HG02840 (cell line): Measurements from ENCODE around the gene FARP1.

ENCODE experiments used
- ATAC-seq: cut with Tn5 transposase; IDR thresholded peaks from one replicate; pipeline ENCODE4 v1.9.1; 2021; ENCODE audit warnings: mild to moderate bottlenecking, moderate library complexity, moderate number of reproducible peaks; ENCODE audit not compliant: unreplicated experiment, low FRiP score

Gene FARP1

DNA sequence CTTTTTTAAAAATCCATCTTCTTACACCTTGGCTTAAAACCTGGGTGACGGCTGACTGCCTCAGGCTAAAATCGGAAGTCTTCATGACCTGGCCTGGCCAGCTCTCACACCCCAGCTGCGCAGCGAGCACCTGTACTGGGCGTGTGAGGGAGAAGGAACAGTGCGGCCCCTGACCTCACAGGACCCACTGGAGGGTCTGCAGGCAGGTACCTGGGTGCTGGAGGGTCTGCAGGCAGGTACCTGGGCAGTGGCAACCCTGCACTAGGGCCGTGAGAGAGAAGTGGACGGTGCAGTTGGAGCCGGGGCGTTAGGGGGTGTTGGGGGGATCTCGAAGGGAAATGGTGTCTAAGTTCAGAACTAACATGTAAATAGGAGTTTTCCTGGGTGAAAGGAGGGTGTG is 289.7 kb downstream of the FARP1 start:
- no peak for ATAC-seq

DNA sequence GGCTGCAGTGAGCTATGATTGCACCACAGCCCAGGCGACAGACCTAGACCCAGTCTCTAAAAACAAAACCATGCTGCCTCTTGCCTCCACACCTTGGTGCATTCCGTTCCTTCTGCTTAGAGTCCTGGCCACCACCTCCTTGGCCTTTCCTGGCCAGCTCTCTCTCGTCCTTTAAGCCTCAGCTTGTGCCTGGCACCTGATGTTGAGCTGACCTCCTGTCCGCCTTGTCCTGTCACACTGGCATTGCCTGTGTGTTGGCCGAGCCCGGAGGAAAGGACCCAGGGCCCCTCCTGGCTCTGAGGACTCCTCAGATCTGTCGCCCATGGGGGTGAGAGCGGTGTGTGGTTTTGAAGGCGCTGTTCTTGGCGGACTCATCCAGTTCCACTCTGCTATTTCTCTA is 290.8 kb downstream of the FARP1 start:
- no peak for ATAC-seq

DNA sequence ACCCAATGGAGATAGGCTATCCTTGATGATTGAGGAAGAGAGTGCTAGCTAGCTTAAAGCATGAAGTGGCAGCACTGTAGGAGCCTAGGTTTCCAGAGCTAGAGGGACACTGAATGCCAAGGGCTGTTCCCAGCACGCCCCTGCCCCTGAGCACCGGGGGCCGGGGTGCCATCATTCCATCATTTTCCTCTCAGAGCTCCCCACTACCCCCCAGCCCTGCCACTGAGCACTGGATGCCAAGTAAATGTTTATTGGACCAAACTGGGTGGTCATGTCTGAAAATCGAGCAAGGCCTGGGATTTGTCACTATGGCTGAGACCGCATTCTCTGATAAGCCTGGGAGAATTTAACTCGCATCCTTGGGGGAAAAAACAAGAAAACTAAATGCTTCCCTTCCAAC is 291.2 kb downstream of the FARP1 start:
- ATAC-seq, result no peak

DNA sequence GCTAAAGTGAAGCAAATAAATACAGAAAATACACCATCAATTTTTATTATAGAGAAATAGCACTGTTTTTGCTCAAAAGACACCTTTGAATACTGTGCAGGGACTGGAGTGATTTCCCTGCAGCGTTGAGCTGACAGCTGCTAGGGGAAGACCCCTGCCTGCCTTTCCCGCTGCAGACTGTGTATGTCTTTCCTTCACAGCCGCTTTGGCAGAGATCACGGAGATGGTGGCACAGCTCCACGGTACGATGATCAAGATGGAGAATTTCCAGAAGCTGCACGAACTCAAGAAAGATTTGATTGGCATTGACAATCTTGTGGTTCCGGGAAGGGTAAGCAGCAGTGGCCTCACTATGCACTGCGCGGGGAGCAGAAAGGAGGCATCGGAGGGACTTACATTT is 292.5 kb downstream of the FARP1 start:
- ATAC-seq, result no peak

DNA sequence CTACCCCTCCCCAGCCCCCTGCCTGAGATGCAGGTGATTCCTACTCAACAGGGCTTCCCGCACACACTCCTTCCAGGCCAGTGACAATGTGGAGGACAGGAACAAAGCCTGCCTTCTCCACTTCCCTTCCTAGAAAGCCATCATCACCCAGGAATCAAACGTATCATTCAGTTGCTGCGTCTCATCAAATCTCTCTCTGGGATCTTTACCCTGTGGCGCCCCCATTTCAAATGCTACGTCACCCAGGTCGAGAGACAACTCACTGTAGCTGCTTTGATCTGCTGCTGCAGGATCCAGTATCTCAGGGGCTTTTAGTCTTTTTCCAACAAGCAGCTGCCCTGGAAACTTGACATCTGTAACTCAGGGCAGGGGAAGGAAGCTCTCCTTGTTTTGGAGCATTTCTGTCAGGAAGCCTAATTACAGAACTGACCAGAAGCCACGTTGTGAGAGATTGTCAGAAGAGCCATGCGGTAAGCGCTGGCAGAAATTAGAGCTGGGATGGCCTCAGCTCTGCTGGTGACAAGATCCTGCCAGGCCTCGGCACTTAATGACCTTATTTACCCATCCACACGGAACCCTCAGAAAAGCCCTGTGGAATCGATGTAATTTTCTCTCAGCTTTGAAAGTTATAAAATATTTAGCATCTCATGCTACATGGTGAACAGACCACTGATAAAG is 293.5 kb downstream of the FARP1 start:
- no peak for ATAC-seq

DNA sequence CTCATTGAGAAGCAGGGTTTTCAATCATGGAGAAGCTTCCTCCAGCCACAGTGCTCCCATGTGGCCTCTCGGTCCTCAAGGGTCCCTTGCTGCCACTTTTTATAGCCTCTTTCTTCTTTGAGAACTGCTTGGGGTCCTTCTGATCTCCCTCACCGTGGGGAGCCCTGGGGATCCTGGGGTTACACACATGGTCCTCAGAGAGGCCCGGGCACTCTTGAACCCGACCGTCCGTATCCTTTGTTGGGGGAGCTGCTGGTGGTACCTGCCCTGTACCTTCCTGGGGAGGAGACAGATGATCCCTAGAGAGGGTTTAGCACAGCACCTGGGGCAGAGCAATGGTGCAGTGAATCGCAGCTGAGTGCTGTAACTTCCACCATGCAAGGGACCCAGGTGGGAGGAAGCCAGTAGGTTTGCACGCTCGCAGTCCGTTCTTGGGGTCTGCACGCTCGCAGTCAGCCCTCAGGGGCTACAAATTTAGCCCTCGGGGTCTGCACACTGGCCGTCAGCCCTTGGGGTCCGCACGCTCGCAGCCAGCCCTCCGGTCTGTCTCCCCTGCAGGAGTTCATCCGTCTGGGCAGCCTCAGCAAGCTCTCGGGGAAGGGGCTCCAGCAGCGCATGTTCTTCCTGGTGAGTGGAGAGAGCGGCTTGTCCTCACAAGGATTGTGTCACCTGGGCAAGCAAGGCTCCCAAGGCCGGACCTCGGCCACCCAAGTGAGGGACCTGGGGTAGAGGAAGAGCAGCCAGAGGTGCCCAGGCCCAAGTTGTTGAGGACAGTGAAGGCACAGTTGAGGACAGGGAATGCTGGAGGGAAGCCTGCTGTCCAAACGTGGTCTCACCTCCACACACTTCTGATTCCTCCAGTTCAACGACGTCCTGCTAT is 295.6 kb downstream of the FARP1 start:
- ATAC-seq, result no peak

DNA sequence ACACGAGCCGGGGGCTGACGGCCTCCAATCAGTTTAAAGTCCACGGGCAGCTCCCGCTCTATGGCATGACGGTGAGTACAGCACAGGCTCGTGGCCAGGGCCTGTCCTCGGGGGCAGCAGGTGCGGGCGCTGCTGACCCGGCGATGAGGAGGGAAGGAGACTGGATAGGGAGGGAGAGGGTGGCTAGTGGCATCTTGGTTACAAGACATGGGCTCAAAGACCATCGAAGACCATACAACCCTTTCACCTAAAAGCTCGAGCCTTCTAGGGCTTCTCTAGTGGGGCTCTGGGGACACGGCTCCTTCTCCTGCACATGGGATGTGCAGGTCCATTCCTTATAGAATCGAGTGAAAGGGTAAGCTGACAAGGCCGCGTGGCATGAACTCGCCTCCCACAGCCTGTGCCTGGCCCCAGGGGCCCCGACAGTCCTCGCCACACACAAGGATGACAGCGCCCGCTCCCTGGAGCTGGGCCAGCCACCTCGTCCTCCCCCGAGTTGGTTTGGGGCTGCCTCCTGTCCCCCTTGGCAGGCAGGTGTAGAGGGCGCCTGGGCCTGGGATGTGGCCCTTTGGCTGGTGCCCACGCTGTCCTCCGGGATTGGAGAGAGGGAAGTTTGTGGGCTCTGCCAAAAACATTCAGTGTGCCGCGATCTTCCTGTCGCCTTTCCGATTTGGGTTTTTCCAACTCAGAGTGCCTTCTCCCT is 296.4 kb downstream of the FARP1 start:
- ATAC-seq, result no peak

DNA sequence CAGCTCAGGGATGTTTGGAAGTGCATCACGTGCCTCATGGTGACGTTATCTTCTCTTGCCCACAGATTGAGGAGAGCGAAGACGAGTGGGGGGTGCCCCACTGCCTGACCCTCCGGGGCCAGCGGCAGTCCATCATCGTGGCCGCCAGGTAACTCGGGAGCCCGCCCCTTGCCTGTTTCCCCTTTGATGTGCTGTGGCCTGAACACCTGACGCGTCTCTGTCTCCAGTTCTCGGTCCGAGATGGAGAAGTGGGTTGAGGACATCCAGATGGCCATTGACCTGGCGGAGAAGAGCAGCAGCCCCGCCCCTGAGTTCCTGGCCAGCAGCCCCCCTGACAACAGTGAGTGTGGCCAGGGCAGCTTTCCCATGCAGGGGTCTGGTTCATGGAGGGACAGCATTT is 297.0 kb downstream of the FARP1 start:
- no peak for ATAC-seq

DNA sequence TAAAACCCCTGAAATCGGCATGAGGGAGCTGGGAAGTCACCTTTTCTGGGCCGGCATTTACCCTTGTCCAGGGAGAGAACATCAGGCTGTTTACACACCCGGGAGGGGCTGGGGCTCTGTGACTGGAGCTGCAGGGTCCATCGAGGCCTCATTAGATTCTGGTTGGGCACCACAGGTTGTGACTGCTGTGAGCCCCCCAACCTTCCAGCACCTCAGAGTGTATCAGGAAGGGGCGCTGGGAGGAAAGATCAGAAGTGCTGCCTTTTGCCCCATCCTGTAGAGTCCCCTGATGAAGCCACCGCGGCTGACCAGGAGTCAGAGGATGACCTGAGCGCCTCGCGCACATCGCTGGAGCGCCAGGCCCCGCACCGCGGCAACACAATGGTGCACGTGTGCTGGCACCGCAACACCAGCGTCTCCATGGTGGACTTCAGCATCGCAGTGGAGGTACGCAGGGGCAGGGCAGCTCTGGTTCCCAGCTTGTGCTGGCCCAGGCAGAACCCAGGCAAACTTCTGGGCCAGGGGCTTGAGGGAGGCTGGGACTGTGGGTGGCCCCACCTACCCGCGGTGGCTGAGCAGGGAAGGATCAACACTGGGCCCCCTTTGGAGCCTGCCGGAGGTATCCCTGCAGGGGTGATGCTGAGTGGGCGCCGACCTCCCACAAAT is 297.6 kb downstream of the FARP1 start:
- no peak for ATAC-seq

DNA sequence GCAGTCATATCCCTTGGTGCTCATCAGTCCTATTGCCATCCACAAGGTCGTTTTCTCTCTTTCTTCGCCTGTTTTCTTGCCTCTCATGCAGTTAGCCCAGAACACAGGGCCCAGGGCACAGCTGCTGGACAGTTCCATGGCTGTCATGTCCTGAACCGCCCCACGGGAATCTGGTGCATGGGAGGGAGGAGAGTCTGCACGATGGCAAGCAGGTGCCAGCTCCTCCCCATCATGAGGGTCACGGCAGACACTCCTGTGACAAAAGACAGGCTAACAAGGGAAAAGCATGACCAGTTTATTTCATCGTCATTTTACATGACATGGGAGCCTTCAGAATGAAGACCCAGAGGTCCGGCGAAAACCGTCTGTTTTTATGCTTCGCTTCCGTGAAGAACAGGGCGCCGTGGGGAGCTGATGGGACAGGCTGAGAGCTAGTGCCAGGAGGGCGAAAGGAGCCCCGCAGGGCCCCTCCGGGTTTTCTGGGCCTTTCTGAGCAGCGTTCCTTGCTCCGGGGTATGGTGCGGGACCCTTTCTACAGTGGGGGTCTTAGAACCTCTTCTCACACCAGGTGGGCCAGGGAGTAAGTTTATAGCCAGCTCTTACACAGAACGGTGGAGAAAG is 298.3 kb downstream of the FARP1 start:
- ATAC-seq, result no peak

DNA sequence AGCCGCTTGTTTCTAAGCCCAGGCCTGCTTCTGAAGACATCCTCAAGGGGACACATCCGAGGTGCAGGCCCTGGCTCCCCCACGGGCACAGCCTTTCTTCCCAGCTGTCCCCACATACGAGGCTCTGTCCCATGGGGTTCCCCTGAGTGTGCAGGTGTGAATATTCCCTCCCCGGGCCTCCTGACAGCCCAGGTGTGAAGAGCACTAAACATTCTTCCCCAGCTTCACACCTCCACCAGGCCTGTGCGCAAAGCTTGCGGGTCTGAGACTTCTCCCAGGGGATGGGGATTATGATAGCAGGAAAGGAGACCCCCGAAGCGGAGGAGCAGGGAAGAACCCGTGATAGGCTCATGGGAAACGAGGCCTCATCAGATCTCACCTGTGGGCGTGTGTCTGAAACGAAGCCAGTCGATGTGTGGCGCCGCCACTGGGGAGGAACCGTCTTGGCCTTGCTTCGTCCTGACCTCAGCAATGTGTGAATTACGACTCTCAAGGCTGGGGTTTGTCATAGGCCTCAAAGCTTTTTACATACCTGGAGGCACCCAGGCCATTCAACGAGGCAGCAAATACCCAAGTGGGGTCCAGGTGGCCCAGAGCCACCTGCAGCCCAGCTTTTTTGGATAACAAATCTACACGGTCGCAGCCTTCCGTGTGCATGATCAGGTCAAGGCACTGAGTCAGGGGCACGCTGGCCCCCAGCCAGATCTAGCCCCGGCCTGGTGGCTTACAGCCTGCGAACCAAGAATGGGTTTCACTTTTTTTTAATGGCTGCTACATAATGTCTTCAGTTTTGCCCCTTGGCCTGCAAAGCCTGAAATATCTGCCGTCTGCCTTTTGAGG is 299.7 kb downstream of the FARP1 start:
- no peak for ATAC-seq

DNA sequence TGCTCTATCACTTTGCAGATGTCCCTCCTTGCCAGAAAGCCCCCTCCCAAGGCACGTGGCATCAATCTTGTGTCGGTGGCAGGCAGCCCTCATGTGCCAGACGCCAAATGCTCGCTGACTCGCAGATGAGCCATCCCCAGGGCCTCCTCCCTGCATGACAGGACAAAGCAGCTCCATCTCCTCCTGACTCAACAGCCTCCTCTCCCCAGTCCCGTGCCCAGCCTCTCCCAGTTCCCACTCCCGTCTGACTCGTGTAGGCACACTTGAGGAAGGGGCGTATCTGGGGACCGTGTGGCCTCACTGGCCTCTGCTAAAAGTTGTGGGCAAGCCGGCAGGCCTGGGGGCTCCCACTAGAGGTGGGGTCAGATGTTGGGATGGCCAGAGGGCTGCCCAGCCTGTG is 300.4 kb downstream of the FARP1 start:
- ATAC-seq, result no peak

DNA sequence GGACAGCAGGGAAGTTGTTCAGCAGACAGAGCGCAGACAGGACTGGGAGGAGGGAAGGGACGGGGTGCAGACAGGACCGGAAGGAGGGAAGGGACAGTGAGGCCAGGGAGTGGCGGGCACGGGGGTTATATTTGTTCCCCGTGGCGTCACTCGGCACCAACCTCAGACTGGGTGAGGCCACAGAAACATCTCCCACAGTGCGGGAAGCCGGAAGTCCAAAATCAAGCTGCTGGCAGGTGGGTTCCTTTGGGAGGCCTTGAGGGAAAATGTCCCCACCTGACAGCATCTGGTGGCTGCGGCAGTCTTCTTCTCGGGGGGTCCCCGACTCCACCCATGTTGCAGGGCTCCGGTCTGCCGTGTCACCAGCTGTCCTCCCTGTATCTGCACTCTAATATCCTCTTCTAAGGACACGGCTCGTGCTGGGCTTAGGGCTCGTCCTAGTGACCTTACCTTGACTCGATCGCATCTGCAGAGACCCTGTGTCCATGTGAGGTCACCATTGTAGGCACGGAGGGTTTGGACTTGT is 301.0 kb downstream of the FARP1 start:
- no peak for ATAC-seq

DNA sequence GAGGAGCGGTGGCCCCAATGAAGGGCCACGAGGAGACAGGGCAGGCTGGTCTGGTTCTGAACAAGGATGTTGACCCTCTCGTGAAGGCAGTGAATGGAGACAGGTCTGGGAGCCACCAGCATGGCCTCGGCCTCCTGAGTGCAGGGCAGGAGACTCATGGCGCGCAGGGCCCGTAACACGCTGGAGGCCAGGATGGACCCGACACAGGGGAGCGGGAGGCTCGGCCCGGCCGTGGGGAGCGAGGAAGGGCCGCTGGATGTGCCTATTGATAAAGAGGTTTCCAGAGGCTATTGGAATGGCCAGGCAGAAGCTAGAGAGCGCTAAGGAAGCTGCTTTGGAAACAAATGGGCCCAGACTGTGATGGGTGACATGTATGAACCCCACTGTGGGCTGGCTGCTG is 301.5 kb downstream of the FARP1 start:
- no peak for ATAC-seq

DNA sequence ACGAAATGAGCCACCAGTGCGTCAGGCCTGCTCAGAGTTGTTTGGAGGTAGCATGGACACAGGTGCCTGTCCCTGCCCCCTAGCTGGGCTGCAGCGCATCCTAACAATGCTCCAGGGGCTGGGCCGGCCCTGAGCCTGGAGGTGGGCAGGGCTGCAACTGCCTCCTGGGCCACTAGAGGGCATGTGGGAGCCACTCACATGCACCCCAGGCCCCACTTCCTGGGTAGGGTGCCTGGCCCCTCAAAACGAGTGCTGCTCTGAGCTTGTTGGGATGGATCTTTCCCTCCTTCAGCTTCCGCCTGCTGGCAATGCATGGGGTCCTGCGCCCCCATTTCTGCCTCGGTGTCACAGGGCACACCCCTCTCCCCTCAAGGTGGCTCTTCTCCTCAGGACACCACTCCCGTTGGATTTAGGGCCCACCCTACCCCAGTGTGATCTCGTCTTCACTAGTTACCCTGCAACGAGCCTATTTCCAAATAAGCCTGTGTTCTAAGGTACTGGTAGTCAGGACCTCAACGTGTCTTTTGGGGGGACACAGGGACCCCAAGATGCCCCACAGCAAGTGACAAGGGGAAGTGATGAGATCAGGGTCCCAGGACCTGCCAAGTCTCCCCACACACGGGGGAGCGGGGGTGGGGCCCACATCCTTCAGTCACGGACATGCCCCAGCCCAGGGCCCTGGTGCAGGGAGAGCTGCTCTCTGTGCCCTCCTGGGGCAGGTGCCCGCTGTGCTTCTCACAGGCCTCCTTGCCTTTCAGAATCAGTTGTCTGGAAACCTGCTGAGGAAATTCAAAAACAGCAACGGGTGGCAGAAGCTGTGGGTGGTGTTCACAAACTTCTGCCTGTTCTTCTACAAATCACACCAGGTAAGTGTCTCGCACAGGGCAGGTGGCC is 302.7 kb downstream of the FARP1 start:
- peak; percentile 83 for ATAC-seq

DNA sequence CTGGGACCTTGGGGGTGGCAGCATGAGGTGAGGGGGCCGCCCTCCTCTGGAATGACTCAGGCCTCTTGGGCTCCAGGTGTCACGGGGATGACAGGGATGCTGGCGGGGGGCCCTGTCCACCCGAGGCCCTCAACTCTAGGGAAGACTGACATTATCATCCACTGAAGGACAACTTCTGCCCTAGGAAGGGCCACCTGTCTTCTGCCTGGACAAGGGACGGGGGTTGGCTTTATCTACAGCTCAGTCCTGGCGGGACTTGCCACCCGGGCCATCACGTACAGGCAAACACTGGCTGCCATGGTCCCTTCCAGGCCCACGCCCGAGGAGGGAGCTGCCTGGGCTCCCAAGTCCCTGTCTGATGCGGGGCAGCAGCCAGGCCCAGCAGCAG is 303.3 kb downstream of the FARP1 start:
- no peak for ATAC-seq

DNA sequence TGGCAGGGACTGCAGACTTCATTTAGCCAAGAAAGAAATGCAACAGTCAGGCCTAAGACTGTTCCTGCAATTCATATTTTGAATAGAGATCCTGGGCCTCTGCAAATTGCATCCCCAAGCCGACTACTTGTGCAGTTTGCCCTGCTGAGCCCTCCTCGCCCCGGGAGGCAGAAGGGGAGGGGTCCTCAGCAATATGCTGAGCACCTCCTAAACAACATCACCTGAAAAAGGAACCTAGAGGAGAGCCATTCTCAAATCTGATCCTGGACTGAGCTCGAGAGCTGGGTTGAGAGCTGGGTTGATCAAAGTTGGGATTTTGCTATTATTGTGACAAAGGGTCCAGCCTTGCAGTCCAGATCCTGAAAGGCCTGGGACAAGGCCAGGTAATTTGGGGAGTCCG is 304.2 kb downstream of the FARP1 start:
- no peak for ATAC-seq

DNA sequence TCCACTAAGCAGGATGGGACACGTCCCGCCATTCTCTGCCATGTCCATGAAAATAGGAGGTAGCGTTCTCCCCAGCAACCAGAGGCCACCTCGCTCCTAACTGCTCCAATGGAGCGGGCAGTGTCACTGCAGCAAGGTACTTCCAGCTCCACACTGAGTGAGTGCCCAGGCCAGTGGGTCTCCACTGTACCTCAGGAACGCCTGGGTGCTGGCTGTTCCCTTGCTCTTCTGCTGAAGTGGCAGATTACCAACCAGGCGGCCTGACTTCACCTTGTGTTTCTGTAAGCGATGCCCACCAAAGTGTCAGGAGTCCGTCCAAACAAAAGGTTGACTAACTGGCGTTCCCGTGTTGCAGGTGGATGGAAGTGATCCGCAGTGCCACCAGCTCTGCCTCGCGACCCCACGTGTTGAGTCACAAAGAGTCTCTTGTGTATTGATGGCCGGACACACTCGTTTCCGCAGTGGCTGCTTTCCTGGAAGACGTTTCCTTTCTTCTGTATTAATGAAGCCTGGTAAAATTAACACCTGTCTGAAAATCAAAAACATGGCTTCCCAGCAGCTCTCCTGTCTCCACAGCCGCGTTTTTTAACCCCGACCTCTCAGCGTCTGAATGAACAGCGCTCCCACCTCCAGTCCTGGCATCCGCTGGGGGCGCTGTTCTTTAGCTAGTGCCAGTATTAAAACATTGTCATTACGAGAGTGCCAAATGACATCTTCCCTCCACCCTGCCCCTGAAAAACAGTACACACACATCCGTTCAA is 305.2 kb downstream of the FARP1 start:
- ATAC-seq, result no peak
